ENCODE results near the gene RHOT1.

The RHOT1 gene

DNA sequence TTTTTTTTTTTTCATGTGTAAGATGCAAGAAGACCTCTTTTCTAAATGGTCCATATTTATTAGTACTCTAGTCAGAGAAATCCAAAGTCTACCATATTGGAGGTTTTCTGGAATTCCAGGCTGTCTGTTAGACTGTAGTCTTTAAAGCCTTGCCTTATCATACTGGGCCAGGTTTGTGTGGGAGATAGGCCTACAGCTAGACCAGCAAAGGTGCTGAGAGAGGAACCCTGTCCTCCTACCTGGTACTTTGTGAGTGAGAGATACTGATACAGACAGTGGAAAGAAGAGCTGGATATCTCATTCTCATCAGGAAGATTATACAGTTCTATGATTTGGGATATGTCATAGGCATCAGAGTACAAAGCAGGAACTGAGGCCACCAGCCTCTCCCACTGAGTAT is 8.1 kb downstream of the RHOT1 start:
- no peak for TF ChIP-seq YY1 (IDR thresholded peaks at IDR 0.05; ENCODE audit: low read depth)
- TF ChIP-seq RAD21 (IDR thresholded peaks at IDR 0.05; ENCODE audit: low read depth) = no peak
- no peak for TF ChIP-seq ZBTB7A (IDR thresholded peaks at IDR 0.05; ENCODE audit: low read depth)
- TF ChIP-seq FOXM1 (IDR thresholded peaks at IDR 0.05; ENCODE audit: borderline replicate concordance, low read depth) = no peak
- TF ChIP-seq, protein P1, sequence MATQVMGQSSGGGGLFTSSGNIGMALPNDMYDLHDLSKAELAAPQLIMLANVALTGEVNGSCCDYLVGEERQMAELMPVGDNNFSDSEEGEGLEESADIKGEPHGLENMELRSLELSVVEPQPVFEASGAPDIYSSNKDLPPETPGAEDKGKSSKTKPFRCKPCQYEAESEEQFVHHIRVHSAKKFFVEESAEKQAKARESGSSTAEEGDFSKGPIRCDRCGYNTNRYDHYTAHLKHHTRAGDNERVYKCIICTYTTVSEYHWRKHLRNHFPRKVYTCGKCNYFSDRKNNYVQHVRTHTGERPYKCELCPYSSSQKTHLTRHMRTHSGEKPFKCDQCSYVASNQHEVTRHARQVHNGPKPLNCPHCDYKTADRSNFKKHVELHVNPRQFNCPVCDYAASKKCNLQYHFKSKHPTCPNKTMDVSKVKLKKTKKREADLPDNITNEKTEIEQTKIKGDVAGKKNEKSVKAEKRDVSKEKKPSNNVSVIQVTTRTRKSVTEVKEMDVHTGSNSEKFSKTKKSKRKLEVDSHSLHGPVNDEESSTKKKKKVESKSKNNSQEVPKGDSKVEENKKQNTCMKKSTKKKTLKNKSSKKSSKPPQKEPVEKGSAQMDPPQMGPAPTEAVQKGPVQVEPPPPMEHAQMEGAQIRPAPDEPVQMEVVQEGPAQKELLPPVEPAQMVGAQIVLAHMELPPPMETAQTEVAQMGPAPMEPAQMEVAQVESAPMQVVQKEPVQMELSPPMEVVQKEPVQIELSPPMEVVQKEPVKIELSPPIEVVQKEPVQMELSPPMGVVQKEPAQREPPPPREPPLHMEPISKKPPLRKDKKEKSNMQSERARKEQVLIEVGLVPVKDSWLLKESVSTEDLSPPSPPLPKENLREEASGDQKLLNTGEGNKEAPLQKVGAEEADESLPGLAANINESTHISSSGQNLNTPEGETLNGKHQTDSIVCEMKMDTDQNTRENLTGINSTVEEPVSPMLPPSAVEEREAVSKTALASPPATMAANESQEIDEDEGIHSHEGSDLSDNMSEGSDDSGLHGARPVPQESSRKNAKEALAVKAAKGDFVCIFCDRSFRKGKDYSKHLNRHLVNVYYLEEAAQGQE (IDR thresholded peaks at IDR 0.05; ENCODE audit: low read depth) = no peak
- TF ChIP-seq, protein P2, sequence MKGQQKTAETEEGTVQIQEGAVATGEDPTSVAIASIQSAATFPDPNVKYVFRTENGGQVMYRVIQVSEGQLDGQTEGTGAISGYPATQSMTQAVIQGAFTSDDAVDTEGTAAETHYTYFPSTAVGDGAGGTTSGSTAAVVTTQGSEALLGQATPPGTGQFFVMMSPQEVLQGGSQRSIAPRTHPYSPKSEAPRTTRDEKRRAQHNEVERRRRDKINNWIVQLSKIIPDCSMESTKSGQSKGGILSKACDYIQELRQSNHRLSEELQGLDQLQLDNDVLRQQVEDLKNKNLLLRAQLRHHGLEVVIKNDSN (IDR thresholded peaks at IDR 0.05) = no peak
- no peak for TF ChIP-seq EP300 (IDR thresholded peaks at IDR 0.05; ENCODE audit: borderline replicate concordance)
- TF ChIP-seq EGR1 (IDR thresholded peaks at IDR 0.05) = no peak
- no peak for TF ChIP-seq TEAD4 (IDR thresholded peaks at IDR 0.05)
- no peak for TF ChIP-seq CEBPB (IDR thresholded peaks at IDR 0.05)
- TF ChIP-seq TAF1 (IDR thresholded peaks at IDR 0.05; ENCODE audit: low read depth) = no peak
- no peak for TF ChIP-seq CREB1 (IDR thresholded peaks at IDR 0.05; ENCODE audit: low read depth)
- TF ChIP-seq TCF12 (IDR thresholded peaks at IDR 0.05; ENCODE audit: low read depth) = no peak
- no peak for TF ChIP-seq NFIC (IDR thresholded peaks at IDR 0.05)
- TF ChIP-seq, protein P3, sequence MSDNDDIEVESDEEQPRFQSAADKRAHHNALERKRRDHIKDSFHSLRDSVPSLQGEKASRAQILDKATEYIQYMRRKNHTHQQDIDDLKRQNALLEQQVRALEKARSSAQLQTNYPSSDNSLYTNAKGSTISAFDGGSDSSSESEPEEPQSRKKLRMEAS (IDR thresholded peaks at IDR 0.05) = no peak

DNA sequence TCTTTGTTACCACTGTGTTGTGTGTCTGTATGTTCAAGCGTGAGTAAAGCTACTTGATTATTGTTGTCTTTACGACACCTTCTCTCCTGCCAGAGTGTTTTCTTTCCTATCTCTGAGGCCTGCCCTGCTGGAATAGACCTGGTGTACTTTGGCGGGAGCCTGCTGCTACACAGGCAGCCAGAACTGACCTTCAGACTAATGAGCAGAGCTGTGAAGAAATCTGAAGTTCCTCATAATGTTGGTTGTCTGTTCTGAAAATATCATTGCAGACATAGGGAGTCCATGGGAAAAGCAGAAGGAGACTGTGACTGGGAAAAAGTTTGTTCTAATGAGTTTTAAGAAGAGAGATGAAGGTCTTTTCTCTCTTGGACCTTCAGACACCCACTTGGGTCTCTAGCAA is 9.8 kb downstream of the RHOT1 start:
- TF ChIP-seq TEAD4 (IDR thresholded peaks at IDR 0.05) (no peak), EP300 (IDR thresholded peaks at IDR 0.05; ENCODE audit: borderline replicate concordance) (no peak), ZBTB7A (IDR thresholded peaks at IDR 0.05; ENCODE audit: low read depth) (no peak), RAD21 (IDR thresholded peaks at IDR 0.05; ENCODE audit: low read depth) (no peak), EGR1 (IDR thresholded peaks at IDR 0.05) (no peak), TCF12 (IDR thresholded peaks at IDR 0.05; ENCODE audit: low read depth) (no peak), FOXM1 (IDR thresholded peaks at IDR 0.05; ENCODE audit: borderline replicate concordance, low read depth) (no peak), TAF1 (IDR thresholded peaks at IDR 0.05; ENCODE audit: low read depth) (no peak), CEBPB (IDR thresholded peaks at IDR 0.05) (no peak), CREB1 (IDR thresholded peaks at IDR 0.05; ENCODE audit: low read depth) (no peak), YY1 (IDR thresholded peaks at IDR 0.05; ENCODE audit: low read depth) (no peak), NFIC (IDR thresholded peaks at IDR 0.05) (no peak)
- TF ChIP-seq, protein P1 (IDR thresholded peaks at IDR 0.05; ENCODE audit: low read depth) = no peak
- TF ChIP-seq, protein P3 (IDR thresholded peaks at IDR 0.05) = no peak
- TF ChIP-seq, protein P2 (IDR thresholded peaks at IDR 0.05) = no peak

DNA sequence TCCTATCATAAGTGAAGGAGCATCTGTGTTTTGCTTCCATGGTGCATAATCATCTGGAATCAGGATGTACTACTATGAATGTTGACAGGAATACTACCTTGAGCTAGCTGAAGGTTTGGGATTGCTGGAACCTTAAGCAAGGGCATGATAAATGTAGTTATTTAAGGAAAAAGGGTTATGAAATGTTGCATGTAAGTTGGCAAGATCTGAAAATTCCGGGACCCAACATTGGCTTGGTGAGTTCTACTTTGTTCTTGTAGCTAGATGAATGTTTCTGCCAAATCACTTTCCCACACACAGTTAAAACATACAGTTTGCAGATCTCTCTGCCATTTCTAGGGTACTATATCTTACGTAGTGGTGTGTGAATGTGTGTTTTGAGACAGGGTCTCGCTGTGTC is 13.6 kb downstream of the RHOT1 start:
- TF ChIP-seq ZBTB7A (IDR thresholded peaks at IDR 0.05; ENCODE audit: low read depth) (no peak), NFIC (IDR thresholded peaks at IDR 0.05) (no peak), EP300 (IDR thresholded peaks at IDR 0.05; ENCODE audit: borderline replicate concordance) (no peak), RAD21 (IDR thresholded peaks at IDR 0.05; ENCODE audit: low read depth) (no peak), EGR1 (IDR thresholded peaks at IDR 0.05) (no peak), YY1 (IDR thresholded peaks at IDR 0.05; ENCODE audit: low read depth) (no peak), CREB1 (IDR thresholded peaks at IDR 0.05; ENCODE audit: low read depth) (no peak), TCF12 (IDR thresholded peaks at IDR 0.05; ENCODE audit: low read depth) (no peak), FOXM1 (IDR thresholded peaks at IDR 0.05; ENCODE audit: borderline replicate concordance, low read depth) (no peak), CEBPB (IDR thresholded peaks at IDR 0.05) (no peak), TAF1 (IDR thresholded peaks at IDR 0.05; ENCODE audit: low read depth) (no peak)
- TF ChIP-seq, protein P2 (IDR thresholded peaks at IDR 0.05) = no peak
- TF ChIP-seq, protein P1 (IDR thresholded peaks at IDR 0.05; ENCODE audit: low read depth) = no peak
- TF ChIP-seq, protein P3 (IDR thresholded peaks at IDR 0.05) = no peak

All from Ishikawa (cell line).